HG03095 (cell line): ENCODE measurements around the gene PDE4B.
A peak's percentile ranks its signal among the peaks of the same experiment; 100 is the strongest.

Experiments used
- ATAC-seq: cut with Tn5 transposase; IDR thresholded peaks from one replicate; pipeline ENCODE4 v1.9.1; 2021; ENCODE audit warnings: moderate library complexity; ENCODE audit not compliant: unreplicated experiment

PDE4B gene

DNA sequence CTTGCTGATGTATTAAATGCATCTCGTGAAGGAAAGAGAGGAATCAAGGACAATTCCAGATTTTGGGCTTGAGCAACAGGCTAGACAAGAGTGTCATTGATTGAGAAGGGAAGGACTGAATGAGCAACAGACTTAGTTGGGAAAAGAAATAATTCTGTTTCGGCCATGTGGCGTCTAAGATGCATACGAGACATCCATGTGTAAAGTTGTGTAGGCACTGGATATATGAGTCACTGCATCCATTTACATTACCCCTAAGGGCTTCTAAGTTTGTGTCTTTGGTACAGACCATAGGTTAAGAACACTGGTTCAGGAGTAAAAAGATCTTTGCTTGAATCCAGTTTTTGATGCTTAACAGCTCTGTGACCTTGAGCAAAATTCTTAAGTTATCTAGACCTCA, 434.3 kb downstream of the PDE4B start:
- ATAC-seq = no peak

DNA sequence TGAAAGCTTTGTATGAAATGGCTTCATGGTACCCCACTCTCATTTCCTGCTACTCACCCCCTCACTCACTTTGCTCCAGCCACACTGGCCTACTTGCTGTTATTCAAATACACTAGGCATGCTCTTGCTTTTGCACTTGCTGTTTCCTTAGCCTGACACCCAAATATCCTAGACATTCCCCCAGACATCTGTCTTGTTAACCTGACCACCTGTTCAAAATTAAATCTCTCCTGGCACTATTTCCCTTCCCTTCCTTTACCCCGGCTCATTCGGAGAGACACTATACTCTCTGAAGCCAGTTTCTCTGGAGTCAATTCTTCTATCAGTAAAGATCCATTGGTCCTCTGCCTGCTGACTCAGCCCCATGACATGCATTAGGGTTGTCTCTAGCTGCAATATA, 435.3 kb downstream of the PDE4B start:
- no peak for ATAC-seq

DNA sequence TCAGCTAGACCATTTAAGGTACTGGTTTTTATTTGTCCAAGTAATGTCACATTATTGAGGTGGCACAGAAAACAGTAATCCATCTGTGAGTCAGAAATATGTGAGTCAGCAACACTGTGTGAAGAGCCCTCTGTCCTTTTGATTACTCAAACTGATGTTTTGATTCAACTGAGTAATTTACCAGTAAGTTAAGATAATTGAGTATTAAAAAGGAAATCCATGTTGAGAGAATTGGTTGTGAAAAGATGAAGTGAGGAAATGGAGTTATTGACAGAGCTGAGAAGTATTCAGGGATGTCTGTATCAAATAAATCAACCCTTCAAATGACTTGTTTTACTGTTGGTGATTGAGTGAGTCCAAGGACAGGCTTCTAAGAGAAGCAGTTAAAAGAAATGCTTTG, 438.5 kb downstream of the PDE4B start:
- ATAC-seq = no peak

- no peak for ATAC-seq
Measured at GRCh38 chr1:66231681-66232463, 439.2 kb downstream of the PDE4B start.

- ATAC-seq = no peak
Measured at GRCh38 chr1:66237042-66237441, 444.3 kb downstream of the PDE4B start.

DNA sequence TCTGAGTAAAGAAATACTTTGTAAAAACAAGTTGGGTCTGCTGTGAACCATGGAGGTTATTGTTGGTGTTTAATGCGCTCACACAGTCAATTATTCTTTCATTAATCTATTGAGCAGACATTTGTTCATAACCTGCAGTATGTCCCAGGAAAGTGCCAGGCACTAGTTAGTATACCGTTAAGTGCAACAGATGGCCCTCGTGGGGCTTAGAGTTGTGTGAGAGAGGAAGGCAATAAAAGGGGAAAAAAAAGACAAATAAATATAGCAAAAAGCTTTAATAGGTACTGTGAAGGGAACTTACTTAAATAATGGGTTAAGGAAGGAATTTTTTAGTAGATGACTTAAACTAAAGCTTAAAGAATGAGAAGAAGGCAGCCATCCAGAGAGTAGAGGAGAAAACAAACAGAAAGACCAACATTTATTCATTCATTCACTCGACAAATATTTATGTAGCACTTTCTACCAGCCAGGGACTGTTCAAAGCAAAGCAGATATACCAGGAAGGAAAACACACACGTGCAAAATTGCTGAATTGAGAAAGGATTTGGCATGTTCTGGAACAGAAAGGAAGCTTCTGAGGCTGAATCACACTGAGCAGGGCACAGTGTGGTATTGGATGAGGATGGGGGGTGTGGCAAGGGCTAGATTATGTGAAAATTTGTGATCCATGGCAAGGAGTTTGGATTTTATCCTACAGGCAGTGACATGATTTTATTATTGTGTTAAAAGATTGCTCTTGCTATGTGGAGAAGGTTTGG, 445.2 kb downstream of the PDE4B start:
- ATAC-seq = no peak

- no peak for ATAC-seq
Measured at GRCh38 chr1:66239834-66240233, 447.1 kb downstream of the PDE4B start.

- ATAC-seq = no peak
Measured at GRCh38 chr1:66240491-66241484, 448.1 kb downstream of the PDE4B start.

DNA sequence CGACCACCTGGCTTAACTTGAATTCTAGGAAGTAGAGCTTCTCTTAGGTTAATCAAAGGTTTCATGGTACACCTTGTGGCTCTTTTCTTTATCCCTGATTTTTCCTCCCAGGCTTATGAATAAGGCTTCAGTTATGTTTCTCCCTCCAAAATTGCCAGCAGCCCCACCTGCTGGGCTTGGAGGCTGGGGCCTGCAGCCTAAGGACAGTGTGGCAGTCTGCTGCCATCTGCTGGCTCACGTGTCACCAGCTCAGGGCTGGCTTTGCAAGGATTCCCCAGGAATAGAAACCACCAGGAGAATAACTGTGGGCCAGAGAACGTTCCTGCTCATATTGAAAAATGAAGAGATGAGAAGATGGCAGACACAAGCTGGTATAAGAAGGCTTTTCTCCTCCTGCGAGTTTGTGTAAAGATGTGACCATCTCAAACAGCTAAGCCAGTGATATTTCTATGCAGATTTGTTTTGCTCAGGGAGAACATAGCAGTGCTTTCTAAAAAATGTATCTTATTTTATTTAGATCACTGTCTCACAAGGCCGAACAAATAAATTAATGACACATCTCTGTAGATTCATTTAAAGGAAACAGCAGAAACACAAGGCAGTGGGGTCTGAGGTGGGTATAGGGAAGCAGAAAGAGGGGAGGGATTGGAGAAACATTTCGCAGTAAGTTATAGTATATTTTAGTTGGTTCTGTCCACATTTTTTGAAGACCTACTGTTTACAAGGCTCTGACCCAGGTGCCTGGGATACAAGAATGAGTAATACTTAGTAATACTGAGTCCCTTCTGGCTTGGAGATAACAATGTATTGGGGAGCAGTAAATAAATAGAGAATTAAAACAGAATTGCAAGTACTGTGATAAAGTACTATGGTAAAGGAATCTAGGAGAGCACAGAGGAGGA, 450.2 kb downstream of the PDE4B start:
- ATAC-seq = peak; percentile 71

DNA sequence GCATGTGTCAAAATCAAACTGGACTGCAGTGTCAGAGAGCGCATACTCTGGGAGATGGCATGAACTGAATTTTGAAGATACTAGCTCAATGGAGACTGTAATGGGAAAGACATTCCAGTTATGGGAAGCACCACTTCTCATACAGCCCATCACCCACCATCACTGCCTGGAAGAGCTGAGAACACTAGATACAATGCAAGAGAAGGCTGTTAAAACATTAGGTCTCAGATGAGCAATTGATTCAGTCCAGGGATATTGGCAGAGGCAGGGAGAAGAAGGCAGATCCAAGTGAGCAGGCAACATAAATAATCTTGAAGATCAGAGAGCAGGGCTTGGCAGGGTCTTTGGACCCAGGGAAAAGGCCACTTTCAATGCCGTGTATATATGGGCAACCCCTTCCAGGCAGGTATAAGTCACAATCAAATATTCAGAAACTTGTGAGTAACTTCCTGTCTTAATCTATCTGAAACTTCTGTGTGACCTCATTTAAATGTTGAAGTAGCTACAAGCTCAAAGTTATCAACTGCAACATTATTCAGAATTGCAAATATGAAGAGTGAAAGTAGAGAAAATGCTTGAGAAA, 450.9 kb downstream of the PDE4B start:
- no peak for ATAC-seq

GRCh38 chr1:66244429-66244828, 451.7 kb downstream of the PDE4B start:
- no peak for ATAC-seq

- no peak for ATAC-seq
Measured at GRCh38 chr1:66245691-66246090, 453.0 kb downstream of the PDE4B start.

- no peak for ATAC-seq
Measured at GRCh38 chr1:66246351-66247269, 453.9 kb downstream of the PDE4B start.

DNA sequence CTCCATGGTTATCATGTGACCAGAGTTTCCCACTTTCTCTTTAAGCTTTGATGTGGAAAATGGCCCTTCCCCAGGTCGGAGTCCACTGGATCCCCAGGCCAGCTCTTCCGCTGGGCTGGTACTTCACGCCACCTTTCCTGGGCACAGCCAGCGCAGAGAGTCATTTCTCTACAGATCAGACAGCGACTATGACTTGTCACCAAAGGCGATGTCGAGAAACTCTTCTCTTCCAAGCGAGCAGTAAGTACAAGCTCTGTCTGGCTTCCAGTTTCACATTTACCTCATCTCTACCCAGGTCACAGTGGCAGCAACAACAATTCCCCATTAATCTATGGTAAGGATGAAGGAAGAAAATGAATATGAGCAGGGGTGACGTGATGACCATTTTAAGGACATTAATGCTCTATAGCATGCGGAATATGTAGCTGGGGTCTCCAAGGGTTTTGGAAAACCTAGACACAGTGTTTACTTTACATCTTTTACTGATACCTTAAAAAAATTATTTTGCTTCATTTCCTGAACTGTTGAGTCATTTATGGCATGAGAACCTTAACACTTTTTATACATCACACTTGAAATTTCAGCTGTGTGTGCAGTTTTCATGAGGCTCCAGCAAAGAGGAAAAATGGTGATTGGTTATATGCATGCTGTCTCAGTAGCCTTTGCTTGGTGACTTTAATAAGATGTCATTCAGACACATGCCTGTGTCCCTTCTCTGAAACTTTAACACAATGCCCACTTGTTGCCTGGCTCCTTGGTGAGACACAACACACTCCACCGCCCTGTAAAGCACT, 454.9 kb downstream of the PDE4B start:
- ATAC-seq = peak; percentile 56

DNA sequence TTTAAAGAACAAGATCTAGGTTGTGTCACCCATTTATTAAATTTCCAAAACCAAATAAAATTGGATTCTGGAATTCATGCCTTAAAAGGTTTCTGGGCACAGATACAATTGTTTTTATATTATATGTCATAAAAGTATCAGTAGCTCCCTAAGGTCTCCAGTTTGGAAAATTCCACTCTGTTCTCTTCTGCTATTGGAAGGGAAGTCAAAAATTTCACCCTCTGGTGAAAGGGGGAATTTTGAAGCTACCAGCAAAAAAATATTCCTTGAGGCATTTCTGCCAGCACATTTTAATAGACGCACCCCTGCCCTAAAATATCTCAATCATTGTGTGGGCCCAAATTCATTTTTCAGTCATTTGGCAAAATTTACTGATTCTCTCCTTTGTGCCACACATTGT, 455.6 kb downstream of the PDE4B start:
- no peak for ATAC-seq

- no peak for ATAC-seq
Measured at GRCh38 chr1:66248746-66249145, 456.1 kb downstream of the PDE4B start.

GRCh38 chr1:66250075-66250474, 457.4 kb downstream of the PDE4B start:
- ATAC-seq = no peak

- no peak for ATAC-seq
Measured at GRCh38 chr1:66250478-66250877, 457.8 kb downstream of the PDE4B start.
